Chondrocyte (in vitro differentiated cells): ENCODE data around the gene SLC4A5. TPM values are rescaled to one million over a fixed set of nuclear protein-coding genes. Genes with fewer than 3 reads are reported as not detected.
A peak's percentile ranks its signal among the peaks of the same experiment; 100 is the strongest.

Source experiments
- DNase-seq: peaks from one replicate; pipeline ENCODE4 v3.0.0; 2021; ENCODE audit warnings: mixed read lengths, low spot score
- H3K27ac Mint-ChIP-seq: one replicate; pipeline ENCODE4 v1.8.0; 2021; ENCODE audit warnings: mild to moderate bottlenecking, moderate library complexity, mixed read lengths; ENCODE audit not compliant: unreplicated experiment
- H3K27me3 Mint-ChIP-seq: 2 replicates; pipeline ENCODE4 v1.8.0; 2021; ENCODE audit warnings: low read depth, mixed read lengths
- H3K36me3 Mint-ChIP-seq: 2 replicates; pipeline ENCODE4 v1.8.0; 2021; ENCODE audit warnings: low read depth, mixed read lengths
- H3K4me1 Mint-ChIP-seq: 2 replicates; pipeline ENCODE4 v1.8.0; 2021; ENCODE audit warnings: low read depth, mild to moderate bottlenecking, mixed read lengths
- H3K4me3 Mint-ChIP-seq: one replicate; pipeline ENCODE4 v1.8.0; 2021; ENCODE audit warnings: mild to moderate bottlenecking, moderate library complexity, mixed read lengths; ENCODE audit not compliant: unreplicated experiment
- H3K9me3 Mint-ChIP-seq: 2 replicates; pipeline ENCODE4 v1.8.0; 2021; ENCODE audit warnings: low read depth, mixed read lengths
- total RNA-seq: library from RNA; stranded (reverse); gene quantifications from 3 replicates; pipeline ENCODE4 v1.2.1, GENCODE V29; 2021
- TF ChIP-seq, protein P1 (sequence below): fragments of 200-600 bp; sonication (generic); IDR thresholded peaks from 2 replicates; pipeline ENCODE4 v1.5.0; 2021; ENCODE audit warnings: antibody characterized with exemption, mild to moderate bottlenecking, moderate library complexity

The SLC4A5 gene
- total RNA-seq, 1 donor from 2014 or later, result 0.65 TPM

DNA sequence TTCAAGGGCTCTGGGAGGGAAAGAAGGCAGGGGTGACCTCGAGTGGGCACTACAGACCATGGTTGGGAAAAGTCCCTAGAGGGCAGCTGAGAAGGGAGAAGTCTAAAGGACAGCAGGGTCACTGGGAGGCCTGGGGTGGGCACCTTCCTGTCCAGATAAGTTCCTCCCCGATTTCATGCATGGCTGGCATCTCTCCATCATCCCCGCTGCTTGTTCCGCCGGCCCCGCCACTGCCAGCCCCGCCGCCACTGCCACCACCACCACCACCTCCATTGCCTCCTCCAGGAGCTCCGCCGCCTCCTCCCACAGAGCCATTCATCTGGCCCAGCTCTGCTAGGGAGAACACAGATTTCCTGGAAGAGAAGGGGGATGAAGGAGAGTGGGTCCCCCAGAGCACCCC, 91.2 kb downstream of the SLC4A5 start:
- peaks cover 6% of the 10 kb centered on the region for H3K4me1 Mint-ChIP-seq
- H3K4me3 Mint-ChIP-seq, result no peak overlapping the region
- H3K27ac Mint-ChIP-seq, result no peak overlapping the region
- H3K36me3 Mint-ChIP-seq, result peaks cover 2% of the 10 kb centered on the region
- H3K9me3 Mint-ChIP-seq, result no peaks in the 10 kb centered on the region
- H3K27me3 Mint-ChIP-seq, result peaks cover 2% of the 10 kb centered on the region
- DNase-seq, result no peak
- TF ChIP-seq, protein P1, sequence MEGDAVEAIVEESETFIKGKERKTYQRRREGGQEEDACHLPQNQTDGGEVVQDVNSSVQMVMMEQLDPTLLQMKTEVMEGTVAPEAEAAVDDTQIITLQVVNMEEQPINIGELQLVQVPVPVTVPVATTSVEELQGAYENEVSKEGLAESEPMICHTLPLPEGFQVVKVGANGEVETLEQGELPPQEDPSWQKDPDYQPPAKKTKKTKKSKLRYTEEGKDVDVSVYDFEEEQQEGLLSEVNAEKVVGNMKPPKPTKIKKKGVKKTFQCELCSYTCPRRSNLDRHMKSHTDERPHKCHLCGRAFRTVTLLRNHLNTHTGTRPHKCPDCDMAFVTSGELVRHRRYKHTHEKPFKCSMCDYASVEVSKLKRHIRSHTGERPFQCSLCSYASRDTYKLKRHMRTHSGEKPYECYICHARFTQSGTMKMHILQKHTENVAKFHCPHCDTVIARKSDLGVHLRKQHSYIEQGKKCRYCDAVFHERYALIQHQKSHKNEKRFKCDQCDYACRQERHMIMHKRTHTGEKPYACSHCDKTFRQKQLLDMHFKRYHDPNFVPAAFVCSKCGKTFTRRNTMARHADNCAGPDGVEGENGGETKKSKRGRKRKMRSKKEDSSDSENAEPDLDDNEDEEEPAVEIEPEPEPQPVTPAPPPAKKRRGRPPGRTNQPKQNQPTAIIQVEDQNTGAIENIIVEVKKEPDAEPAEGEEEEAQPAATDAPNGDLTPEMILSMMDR, result no peak

- peaks cover 2% of the 10 kb centered on the region for H3K27me3 Mint-ChIP-seq
- TF ChIP-seq, protein P1, result peak; percentile 90
- H3K9me3 Mint-ChIP-seq, result no peaks in the 10 kb centered on the region
- H3K4me3 Mint-ChIP-seq, result no peak overlapping the region
- H3K4me1 Mint-ChIP-seq, result peaks cover 6% of the 10 kb centered on the region
- H3K27ac Mint-ChIP-seq, result no peak overlapping the region
- no peaks in the 10 kb centered on the region for H3K36me3 Mint-ChIP-seq
- DNase-seq, result no peak
Observed at GRCh38 chr2:74250189-74250631, 93.0 kb downstream of the SLC4A5 start.

DNA sequence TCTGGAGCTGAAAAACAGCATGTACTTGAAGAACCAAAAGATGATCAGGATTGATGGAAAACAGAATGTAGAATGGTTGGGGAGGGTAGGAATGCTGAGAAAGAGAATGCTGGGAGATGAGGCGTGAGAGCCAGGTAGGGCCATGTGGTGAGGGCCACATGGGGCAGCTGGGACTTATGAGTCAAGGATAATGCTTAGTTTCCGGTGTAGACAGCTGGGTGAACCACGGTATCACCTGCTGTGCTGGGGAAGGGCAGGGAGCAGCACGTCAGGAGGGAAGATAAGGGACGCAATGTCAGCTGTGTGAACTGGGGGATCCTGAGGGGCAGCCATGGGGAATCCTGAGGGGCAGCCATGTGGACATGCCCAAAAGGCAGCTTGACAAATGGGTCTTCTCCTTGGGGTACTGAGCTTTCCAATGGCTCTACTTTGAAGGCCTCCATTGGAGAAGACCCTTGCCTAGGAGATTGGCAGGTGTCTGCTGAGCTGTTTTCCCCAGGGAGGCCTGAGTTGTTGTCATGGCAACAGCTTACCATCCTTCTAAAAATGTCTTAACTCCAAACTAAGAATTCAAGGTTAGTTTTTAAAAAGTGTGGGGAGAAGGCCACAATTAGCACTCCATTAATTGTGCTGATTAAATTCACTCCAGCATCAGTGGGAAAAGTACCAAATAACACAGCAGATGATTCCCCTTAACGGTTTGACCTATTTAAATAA, 93.7 kb downstream of the SLC4A5 start:
- H3K4me3 Mint-ChIP-seq, result no peak overlapping the region

DNA sequence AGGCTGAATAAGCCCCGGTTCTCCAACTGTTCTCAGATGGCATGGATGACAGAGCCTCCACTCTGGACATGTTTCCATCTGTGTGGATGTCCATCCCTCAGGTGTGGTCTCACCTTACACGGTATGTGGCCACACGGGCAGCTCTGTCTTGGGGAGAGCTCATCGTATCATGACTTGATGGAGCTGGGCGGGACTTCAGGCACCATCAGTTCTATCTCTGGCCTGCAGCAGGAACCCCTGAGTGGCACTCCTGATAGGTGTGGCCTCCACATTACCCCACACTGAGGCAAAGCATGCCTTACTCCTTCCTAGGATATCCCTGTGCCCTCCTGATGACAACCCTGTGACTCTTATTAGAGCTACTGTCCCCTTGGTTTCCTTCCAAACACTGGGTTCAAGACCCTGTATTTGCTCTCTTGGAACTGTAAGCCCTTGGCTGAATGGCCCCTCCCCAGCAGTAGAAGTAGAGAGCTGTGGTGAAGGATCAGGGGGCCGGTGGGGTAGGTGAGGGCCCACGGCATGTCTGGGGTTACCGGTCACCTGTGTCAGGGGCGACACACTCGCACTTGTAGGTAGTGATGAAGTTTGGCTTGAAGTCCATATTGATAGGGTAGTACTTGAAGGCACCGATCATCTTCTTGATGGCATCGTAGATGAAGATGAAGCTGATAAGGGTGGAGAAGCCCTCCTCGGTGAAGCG, 96.6 kb downstream of the SLC4A5 start:
- DNase-seq, result peak; percentile 42
- TF ChIP-seq, protein P1, result no peak
- no peaks in the 10 kb centered on the region for H3K36me3 Mint-ChIP-seq
- no peaks in the 10 kb centered on the region for H3K9me3 Mint-ChIP-seq
- H3K4me3 Mint-ChIP-seq, result no peak overlapping the region
- H3K27me3 Mint-ChIP-seq, result peaks cover 2% of the 10 kb centered on the region
- H3K27ac Mint-ChIP-seq, result no peak overlapping the region
- no peaks in the 10 kb centered on the region for H3K4me1 Mint-ChIP-seq

More for the DNA sequence above, 93.7 kb downstream of the SLC4A5 start:
- Mint-ChIP-seq H3K27ac (no peak overlapping the region), H3K27me3 (peaks cover 2% of the 10 kb centered on the region), H3K36me3 (no peaks in the 10 kb centered on the region), H3K4me1 (peaks cover 6% of the 10 kb centered on the region), H3K9me3 (no peaks in the 10 kb centered on the region)
- TF ChIP-seq, protein P1, result no peak
- DNase-seq, result no peak

GRCh38 chr2:74244286-74244685, 98.9 kb downstream of the SLC4A5 start:
- no peak overlapping the region for H3K4me3 Mint-ChIP-seq
- DNase-seq, result no peak
- TF ChIP-seq, protein P1, result no peak
- H3K4me1 Mint-ChIP-seq, result no peaks in the 10 kb centered on the region
- H3K36me3 Mint-ChIP-seq, result no peaks in the 10 kb centered on the region
- H3K9me3 Mint-ChIP-seq, result peaks cover 3% of the 10 kb centered on the region
- H3K27me3 Mint-ChIP-seq, result no peaks in the 10 kb centered on the region
- H3K27ac Mint-ChIP-seq, result no peak overlapping the region
